ENCODE data around the gene MTA3.
"Not testable (repeated sequence)": the region's sequence is repeated elsewhere in the genome, so short reads cannot be mapped to it uniquely, and the experiment has no call there.

GRCh38 chr2:42642371-42642770 lies 73.9 kb downstream of the MTA3 start:
- TF ChIP-seq CTCF (IDR thresholded peaks at IDR 0.05; ENCODE audit: insufficient read depth, low read length); SPI1 (IDR thresholded peaks at IDR 0.05; ENCODE audit: borderline replicate concordance, low read depth): not testable (repeated sequence)
